ENCODE data around the gene CHI3L1. TPM values are rescaled to one million over a fixed set of nuclear protein-coding genes. Genes with fewer than 3 reads are reported as not detected.

CHI3L1 gene
- total and polyA plus RNA-seq, 2 experiments from 2014 or later = 8.4 to 21.8 TPM

GRCh38 chr1:203227371-203228083 is 41.0 kb upstream of the CHI3L1 start:
- whole genome bisulfite sequencing (ENCODE audit: low lambda C conversion rate, missing lambda C conversion rate) = 88% methylated on average over 9 of the region's 9 CpGs
- Histone ChIP-seq H2AFZ (no peak overlapping the region), H3K36me3 (replicated peaks; ENCODE audit: insufficient read depth, low read depth) (no peaks in the 10 kb centered on the region), H3K4me3 (no peak overlapping the region), H3K79me2 (no peaks in the 10 kb centered on the region), H4K20me1 (ENCODE audit: insufficient read depth, poor library complexity, severe bottlenecking) (no peaks in the 10 kb centered on the region), H3K4me2 (no peak overlapping the region), H3K4me1 (ENCODE audit: insufficient read depth) (no peaks in the 10 kb centered on the region), H3K27ac (no peak overlapping the region), H3K27me3 (peaks cover 5% of the 10 kb centered on the region), H3K9me3 (ENCODE audit: low read depth) (no peaks in the 10 kb centered on the region), H3K9me2 (replicated peaks; ENCODE audit: insufficient read depth) (no peaks in the 10 kb centered on the region)
- no peak for DNase-seq (ENCODE audit: low spot score)
- TF ChIP-seq EZH2phosphoT487 (IDR thresholded peaks at IDR 0.05; ENCODE audit: low read depth, severe bottlenecking, unreplicated experiment) (no peak), EZH2 (IDR thresholded peaks at IDR 0.05; ENCODE audit: borderline replicate concordance) (no peak), CTCF (IDR thresholded peaks at IDR 0.05; ENCODE audit: poor library complexity) (no peak)

GRCh38 chr1:203225071-203225470 is 38.6 kb upstream of the CHI3L1 start:
- WGBS (ENCODE audit: low lambda C conversion rate, missing lambda C conversion rate) = 80% methylated on average over 4 of the region's 4 CpGs
- no peak for TF ChIP-seq CTCF (IDR thresholded peaks at IDR 0.05; ENCODE audit: poor library complexity)
- no peak for TF ChIP-seq EZH2 (IDR thresholded peaks at IDR 0.05; ENCODE audit: borderline replicate concordance)
- TF ChIP-seq EZH2phosphoT487 (IDR thresholded peaks at IDR 0.05; ENCODE audit: low read depth, severe bottlenecking, unreplicated experiment) = no peak

GRCh38 chr1:203223012-203223775 is 36.7 kb upstream of the CHI3L1 start:
- DNase-seq (ENCODE audit: low spot score) = no peak
- Histone ChIP-seq H3K27ac (no peak overlapping the region), H3K36me3 (replicated peaks; ENCODE audit: insufficient read depth, low read depth) (no peaks in the 10 kb centered on the region), H2AFZ (no peak overlapping the region), H4K20me1 (ENCODE audit: insufficient read depth, poor library complexity, severe bottlenecking) (no peaks in the 10 kb centered on the region), H3K9me3 (ENCODE audit: low read depth) (no peaks in the 10 kb centered on the region), H3K4me2 (no peak overlapping the region), H3K4me1 (ENCODE audit: insufficient read depth) (no peaks in the 10 kb centered on the region), H3K27me3 (peaks cover 5% of the 10 kb centered on the region), H3K9me2 (replicated peaks; ENCODE audit: insufficient read depth) (no peaks in the 10 kb centered on the region), H3K4me3 (no peak overlapping the region), H3K79me2 (no peaks in the 10 kb centered on the region)
- TF ChIP-seq CTCF (IDR thresholded peaks at IDR 0.05; ENCODE audit: poor library complexity) (no peak), EZH2 (IDR thresholded peaks at IDR 0.05; ENCODE audit: borderline replicate concordance) (no peak), EZH2phosphoT487 (IDR thresholded peaks at IDR 0.05; ENCODE audit: low read depth, severe bottlenecking, unreplicated experiment) (no peak)
- WGBS (ENCODE audit: low lambda C conversion rate, missing lambda C conversion rate) = 87% methylated on average over 18 of the region's 18 CpGs

More at GRCh38 chr1:203225071-203225470, 38.6 kb upstream of the CHI3L1 start:
- no peaks in the 10 kb centered on the region for H3K9me2 ChIP-seq (replicated peaks; ENCODE audit: insufficient read depth)
- H4K20me1 ChIP-seq (ENCODE audit: insufficient read depth, poor library complexity, severe bottlenecking) = no peaks in the 10 kb centered on the region
- H3K27me3 ChIP-seq = peaks cover 5% of the 10 kb centered on the region
- H3K4me3 ChIP-seq = no peak overlapping the region
- no peak overlapping the region for H2AFZ ChIP-seq
- H3K36me3 ChIP-seq (replicated peaks; ENCODE audit: insufficient read depth, low read depth) = no peaks in the 10 kb centered on the region
- no peaks in the 10 kb centered on the region for H3K4me1 ChIP-seq (ENCODE audit: insufficient read depth)
- DNase-seq (ENCODE audit: low spot score) = no peak
- H3K27ac ChIP-seq = no peak overlapping the region
- no peaks in the 10 kb centered on the region for H3K9me3 ChIP-seq (ENCODE audit: low read depth)
- H3K79me2 ChIP-seq = no peaks in the 10 kb centered on the region
- no peak overlapping the region for H3K4me2 ChIP-seq
